Skeletal muscle satellite cell (primary cell): ENCODE measurements around the gene ALDH3A2. TPM values are rescaled to one million over a fixed set of nuclear protein-coding genes. Genes with fewer than 3 reads are reported as not detected.
A peak's percentile ranks its signal among the peaks of the same experiment; 100 is the strongest.

Source experiments
- H3K27me3 ChIP-seq: 2 replicates; pipeline ENCODE4 v1.7.0; 2013; ENCODE audit warnings: low read length; ENCODE audit not compliant: control insufficient read depth, insufficient read depth
- H3K36me3 ChIP-seq: 2 replicates; pipeline ENCODE4 v1.7.0; 2013; ENCODE audit warnings: mild to moderate bottlenecking, control low read depth, low read length; ENCODE audit not compliant: insufficient read depth
- H3K4me1 ChIP-seq: 2 replicates; pipeline ENCODE4 v1.7.0; 2013; ENCODE audit warnings: low read length; ENCODE audit not compliant: control insufficient read depth, insufficient read depth
- H3K4me2 ChIP-seq: 2 replicates; pipeline ENCODE4 v1.7.0; 2013; ENCODE audit warnings: mild to moderate bottlenecking, low read length
- H3K4me3 ChIP-seq: 2 replicates; pipeline ENCODE4 v1.7.0; 2013; ENCODE audit warnings: low read length
- H3K9ac ChIP-seq: 2 replicates; pipeline ENCODE4 v1.7.0; 2013; ENCODE audit warnings: mild to moderate bottlenecking, low read depth, low read length, moderate library complexity
- H3K9me3 ChIP-seq: replicated peaks from 2 replicates; pipeline ENCODE4 v1.7.0; 2013; ENCODE audit warnings: mild to moderate bottlenecking, control low read depth, low read length
- small RNA-seq: library from RNA; depleted of rRNA; stranded (forward); fragments of <200 nt; gene quantifications from one replicate; pipeline ENCODE3, GENCODE V24; 2012

Gene ALDH3A2

GRCh38 chr17:19720210-19720475 is 71.6 kb downstream of the ALDH3A2 start:
- Histone ChIP-seq H3K27me3 (peaks cover 15% of the 10 kb centered on the region), H3K9ac (no peak overlapping the region), H3K4me3 (no peak overlapping the region), H3K4me1 (peaks cover 23% of the 10 kb centered on the region), H3K36me3 (no peaks in the 10 kb centered on the region), H3K4me2 (no peak overlapping the region), H3K9me3 (no peaks in the 10 kb centered on the region)

GRCh38 chr17:19720631-19721426 is 72.3 kb downstream of the ALDH3A2 start:
- no peak overlapping the region for H3K4me2 ChIP-seq
- no peaks in the 10 kb centered on the region for H3K9me3 ChIP-seq
- no peaks in the 10 kb centered on the region for H3K36me3 ChIP-seq
- peaks cover 15% of the 10 kb centered on the region for H3K27me3 ChIP-seq
- H3K4me3 ChIP-seq, result no peak overlapping the region
- peaks cover 25% of the 10 kb centered on the region for H3K4me1 ChIP-seq
- no peak overlapping the region for H3K9ac ChIP-seq

- peak overlapping the region; percentile 71 for H3K4me2 ChIP-seq
- no peaks in the 10 kb centered on the region for H3K9me3 ChIP-seq
- H3K4me3 ChIP-seq, result peak overlapping the region; percentile 51
- peaks cover 7% of the 10 kb centered on the region for H3K27me3 ChIP-seq
- peak overlapping the region; percentile 50 for H3K9ac ChIP-seq
- no peaks in the 10 kb centered on the region for H3K36me3 ChIP-seq
- peaks cover 40% of the 10 kb centered on the region for H3K4me1 ChIP-seq
Measured at GRCh38 chr17:19723964-19724363, 75.4 kb downstream of the ALDH3A2 start.

- H3K4me3 ChIP-seq, result peak overlapping the region; percentile 51
- H3K27me3 ChIP-seq, result peaks cover 7% of the 10 kb centered on the region
- no peaks in the 10 kb centered on the region for H3K9me3 ChIP-seq
- H3K4me1 ChIP-seq, result peaks cover 40% of the 10 kb centered on the region
- peak overlapping the region; percentile 71 for H3K4me2 ChIP-seq
- peak overlapping the region; percentile 50 for H3K9ac ChIP-seq
- no peaks in the 10 kb centered on the region for H3K36me3 ChIP-seq
Measured at GRCh38 chr17:19724501-19725420, 76.2 kb downstream of the ALDH3A2 start.

GRCh38 chr17:19725486-19725885 is 76.9 kb downstream of the ALDH3A2 start:
- peaks cover 40% of the 10 kb centered on the region for H3K4me1 ChIP-seq
- H3K27me3 ChIP-seq, result no peaks in the 10 kb centered on the region
- no peaks in the 10 kb centered on the region for H3K36me3 ChIP-seq
- no peak overlapping the region for H3K4me3 ChIP-seq
- no peaks in the 10 kb centered on the region for H3K9me3 ChIP-seq
- H3K9ac ChIP-seq, result no peak overlapping the region
- H3K4me2 ChIP-seq, result peak overlapping the region; percentile 71

- no peaks in the 10 kb centered on the region for H3K36me3 ChIP-seq
- peak overlapping the region; percentile 15 for H3K9ac ChIP-seq
- H3K4me1 ChIP-seq, result peaks cover 40% of the 10 kb centered on the region
- H3K27me3 ChIP-seq, result peaks cover 5% of the 10 kb centered on the region
- no peaks in the 10 kb centered on the region for H3K9me3 ChIP-seq
- no peak overlapping the region for H3K4me2 ChIP-seq
- no peak overlapping the region for H3K4me3 ChIP-seq
Measured at GRCh38 chr17:19726631-19727376, 78.3 kb downstream of the ALDH3A2 start.

Small RNA genes within 50 kb of the gene (small RNA-seq; reads per million reads assigned to genes)
- gene NMTRQ-TTG12-1 (not detected), gene RF00322 (not detected)
